Activated naive CD8-positive, alpha-beta T cell (primary cell): ENCODE measurements around the gene HOXB7.

Experiments used
- H3K27ac Mint-ChIP-seq: one replicate; pipeline ENCODE4 v1.8.0; 2021; ENCODE audit warnings: mixed read lengths
- H3K27me3 Mint-ChIP-seq: one replicate; pipeline ENCODE4 v1.8.0; 2021; ENCODE audit warnings: mixed read lengths
- H3K36me3 Mint-ChIP-seq: one replicate; pipeline ENCODE4 v1.8.0; 2021; ENCODE audit warnings: mixed read lengths
- H3K4me1 Mint-ChIP-seq: one replicate; pipeline ENCODE4 v1.8.0; 2021; ENCODE audit warnings: low read depth, mixed read lengths
- H3K4me3 Mint-ChIP-seq: one replicate; pipeline ENCODE4 v1.8.0; 2021; ENCODE audit warnings: mild to moderate bottlenecking, mixed read lengths
- H3K9me3 Mint-ChIP-seq: one replicate; pipeline ENCODE4 v1.8.0; 2021; ENCODE audit warnings: low read depth, mixed read lengths

The HOXB7 gene

DNA sequence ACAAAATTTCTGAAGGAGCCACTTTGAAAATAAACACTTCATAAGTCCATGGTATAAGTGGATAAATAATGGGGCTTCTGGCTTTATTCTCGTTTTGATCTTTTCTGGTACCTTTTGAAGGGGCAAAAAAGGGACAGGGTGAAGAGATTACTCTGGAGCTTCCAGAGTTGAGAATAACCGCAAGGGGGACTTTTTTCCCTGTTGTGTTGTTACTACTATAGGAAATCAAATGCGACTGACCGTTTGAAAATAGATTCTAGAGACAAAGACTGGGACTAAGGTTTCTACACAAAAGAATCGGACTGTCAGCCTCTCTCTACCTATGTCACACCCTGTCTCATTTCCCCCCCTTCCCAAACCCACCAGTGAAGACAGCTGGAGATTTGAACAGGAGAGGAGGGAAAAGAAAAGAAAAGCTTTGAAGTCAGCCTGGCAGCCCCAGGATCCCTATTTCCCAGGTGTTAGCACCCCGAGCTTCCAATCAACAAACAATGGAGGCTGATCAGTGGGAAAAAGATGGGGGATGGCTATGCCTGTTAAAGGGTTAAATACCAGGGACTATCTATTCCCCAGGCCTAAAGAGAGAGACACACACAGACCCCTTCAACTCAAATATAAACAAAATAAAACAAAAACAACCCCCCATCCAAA, 41.0 kb downstream of the HOXB7 start:
- H3K4me1 Mint-ChIP-seq = peaks cover 5% of the 10 kb centered on the region
- no peak overlapping the region for H3K27ac Mint-ChIP-seq
- H3K4me3 Mint-ChIP-seq = no peak overlapping the region
- no peaks in the 10 kb centered on the region for H3K36me3 Mint-ChIP-seq
- H3K9me3 Mint-ChIP-seq = no peaks in the 10 kb centered on the region
- peaks cover 9% of the 10 kb centered on the region for H3K27me3 Mint-ChIP-seq

DNA sequence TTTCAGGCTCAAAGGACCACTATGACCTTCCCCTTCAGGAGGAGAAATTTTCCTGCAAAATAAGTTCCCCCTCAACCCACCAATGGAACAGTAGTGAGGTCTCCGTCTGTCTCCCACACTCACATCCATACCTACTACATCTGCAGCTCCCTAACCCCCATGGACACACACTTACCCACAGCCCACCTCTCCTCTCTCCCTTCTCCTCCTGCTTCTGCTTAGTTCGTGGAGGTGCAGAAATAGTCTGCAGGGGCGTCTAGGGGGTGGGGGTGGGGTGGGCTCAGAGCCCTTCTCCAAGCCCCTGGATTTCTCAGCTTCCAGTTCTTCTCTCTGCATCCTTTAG, 41.6 kb downstream of the HOXB7 start:
- no peak overlapping the region for H3K27ac Mint-ChIP-seq
- no peaks in the 10 kb centered on the region for H3K9me3 Mint-ChIP-seq
- peaks cover 8% of the 10 kb centered on the region for H3K27me3 Mint-ChIP-seq
- no peak overlapping the region for H3K4me3 Mint-ChIP-seq
- H3K4me1 Mint-ChIP-seq = peaks cover 5% of the 10 kb centered on the region
- no peaks in the 10 kb centered on the region for H3K36me3 Mint-ChIP-seq

DNA sequence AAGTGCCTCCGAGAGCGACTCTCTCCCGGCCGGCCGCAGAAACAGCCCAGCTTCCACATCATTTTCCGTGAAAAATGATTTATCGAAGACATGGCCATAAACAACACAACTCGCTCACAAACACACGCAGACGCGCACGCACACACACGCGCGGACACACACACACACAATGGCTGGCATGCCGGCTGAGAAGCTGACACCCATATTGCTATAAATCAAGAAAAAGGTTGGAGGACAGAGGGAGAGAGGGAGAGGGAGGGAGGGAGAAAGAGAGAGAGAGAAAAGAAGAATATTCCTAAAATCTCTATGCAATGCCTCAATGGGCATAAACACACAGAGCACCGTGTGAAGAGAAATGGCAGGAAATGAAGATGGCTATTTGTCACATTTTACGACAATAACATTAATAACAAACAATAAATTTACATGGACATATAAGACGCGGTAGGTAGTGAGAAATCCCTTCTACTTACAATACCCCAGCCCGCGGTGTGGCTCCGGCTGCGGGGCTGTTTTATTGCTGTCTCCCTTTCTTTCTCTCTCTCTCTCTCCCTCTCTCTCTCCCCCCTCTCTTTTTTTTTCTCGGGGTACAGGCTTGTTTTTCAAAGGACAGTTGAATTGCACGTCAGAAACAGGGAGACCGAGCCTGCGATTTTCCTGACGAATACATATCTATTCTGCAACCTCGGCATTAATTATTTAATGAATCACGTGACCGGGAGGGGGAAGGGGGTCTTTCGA, 42.1 kb downstream of the HOXB7 start:
- no peaks in the 10 kb centered on the region for H3K36me3 Mint-ChIP-seq
- peaks cover 9% of the 10 kb centered on the region for H3K27me3 Mint-ChIP-seq
- peaks cover 7% of the 10 kb centered on the region for H3K4me1 Mint-ChIP-seq
- no peak overlapping the region for H3K27ac Mint-ChIP-seq
- H3K4me3 Mint-ChIP-seq = peak overlapping the region; percentile 44
- no peaks in the 10 kb centered on the region for H3K9me3 Mint-ChIP-seq

- no peak overlapping the region for H3K4me3 Mint-ChIP-seq
- peaks cover 8% of the 10 kb centered on the region for H3K4me1 Mint-ChIP-seq
- H3K9me3 Mint-ChIP-seq = no peaks in the 10 kb centered on the region
- H3K27me3 Mint-ChIP-seq = peaks cover 9% of the 10 kb centered on the region
- no peak overlapping the region for H3K27ac Mint-ChIP-seq
- no peaks in the 10 kb centered on the region for H3K36me3 Mint-ChIP-seq
Measured at GRCh38 chr17:48567646-48568354, 43.0 kb downstream of the HOXB7 start.

GRCh38 chr17:48567209-48567608, 43.6 kb downstream of the HOXB7 start:
- H3K4me1 Mint-ChIP-seq = peaks cover 8% of the 10 kb centered on the region
- H3K36me3 Mint-ChIP-seq = no peaks in the 10 kb centered on the region
- H3K27me3 Mint-ChIP-seq = peaks cover 13% of the 10 kb centered on the region
- no peaks in the 10 kb centered on the region for H3K9me3 Mint-ChIP-seq
- no peak overlapping the region for H3K4me3 Mint-ChIP-seq
- H3K27ac Mint-ChIP-seq = no peak overlapping the region

DNA sequence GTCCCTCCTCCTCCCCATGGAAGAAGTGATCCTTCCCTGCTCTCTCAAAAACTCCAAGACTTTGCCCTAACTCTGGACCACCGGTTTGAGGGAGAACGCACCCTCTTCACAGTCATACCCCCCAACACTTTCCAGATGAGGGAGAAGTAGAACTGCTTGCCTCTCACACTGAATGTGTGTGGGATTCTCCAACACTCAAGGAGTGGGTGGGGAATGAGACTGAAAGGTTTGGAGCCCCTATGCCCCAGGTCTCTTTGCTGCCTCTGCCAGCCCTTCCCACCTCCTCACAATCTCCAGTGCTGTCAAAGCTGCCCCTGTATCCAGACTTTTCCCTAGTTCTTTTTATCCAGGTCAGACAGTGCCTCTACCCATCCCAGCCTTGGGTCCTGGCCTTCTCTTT, 44.1 kb downstream of the HOXB7 start:
- Mint-ChIP-seq H3K4me1 (peaks cover 9% of the 10 kb centered on the region), H3K4me3 (no peak overlapping the region), H3K36me3 (no peaks in the 10 kb centered on the region), H3K9me3 (no peaks in the 10 kb centered on the region), H3K27ac (no peak overlapping the region), H3K27me3 (peaks cover 13% of the 10 kb centered on the region)

- no peak overlapping the region for H3K4me3 Mint-ChIP-seq
- H3K27ac Mint-ChIP-seq = no peak overlapping the region
- H3K36me3 Mint-ChIP-seq = no peaks in the 10 kb centered on the region
- H3K27me3 Mint-ChIP-seq = peaks cover 13% of the 10 kb centered on the region
- no peaks in the 10 kb centered on the region for H3K9me3 Mint-ChIP-seq
- H3K4me1 Mint-ChIP-seq = peaks cover 10% of the 10 kb centered on the region
Measured at GRCh38 chr17:48565925-48566710, 44.7 kb downstream of the HOXB7 start.

DNA sequence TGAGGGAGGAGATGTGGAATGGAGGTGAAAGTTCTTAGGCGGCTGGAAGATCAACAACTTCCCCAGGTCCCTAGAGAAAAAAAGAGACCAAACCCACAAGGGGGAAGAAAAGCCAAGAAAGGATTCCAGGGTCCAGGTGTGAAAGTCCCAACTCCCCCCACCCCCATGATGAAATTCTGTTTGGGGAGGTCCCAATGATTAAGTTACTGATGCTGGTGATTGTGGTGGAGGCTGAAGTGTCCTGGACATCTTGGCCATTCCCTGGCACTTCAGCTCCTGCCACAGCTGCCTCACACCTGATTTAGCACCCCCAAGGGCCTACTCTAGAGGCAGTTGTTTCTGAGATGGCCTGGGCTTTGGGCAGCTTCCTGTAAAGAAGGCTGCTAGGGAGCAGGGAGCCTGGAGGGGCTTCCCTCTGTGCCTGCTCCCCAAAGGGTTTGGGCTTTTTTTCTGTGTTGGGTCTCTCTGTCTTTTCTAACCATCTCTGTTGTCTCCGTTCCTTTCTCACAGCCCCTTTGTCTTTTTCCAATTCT, 45.7 kb downstream of the HOXB7 start:
- Mint-ChIP-seq H3K9me3 (no peaks in the 10 kb centered on the region), H3K4me3 (peak overlapping the region; percentile 64), H3K4me1 (peaks cover 10% of the 10 kb centered on the region), H3K36me3 (no peaks in the 10 kb centered on the region), H3K27me3 (peaks cover 13% of the 10 kb centered on the region), H3K27ac (no peak overlapping the region)

DNA sequence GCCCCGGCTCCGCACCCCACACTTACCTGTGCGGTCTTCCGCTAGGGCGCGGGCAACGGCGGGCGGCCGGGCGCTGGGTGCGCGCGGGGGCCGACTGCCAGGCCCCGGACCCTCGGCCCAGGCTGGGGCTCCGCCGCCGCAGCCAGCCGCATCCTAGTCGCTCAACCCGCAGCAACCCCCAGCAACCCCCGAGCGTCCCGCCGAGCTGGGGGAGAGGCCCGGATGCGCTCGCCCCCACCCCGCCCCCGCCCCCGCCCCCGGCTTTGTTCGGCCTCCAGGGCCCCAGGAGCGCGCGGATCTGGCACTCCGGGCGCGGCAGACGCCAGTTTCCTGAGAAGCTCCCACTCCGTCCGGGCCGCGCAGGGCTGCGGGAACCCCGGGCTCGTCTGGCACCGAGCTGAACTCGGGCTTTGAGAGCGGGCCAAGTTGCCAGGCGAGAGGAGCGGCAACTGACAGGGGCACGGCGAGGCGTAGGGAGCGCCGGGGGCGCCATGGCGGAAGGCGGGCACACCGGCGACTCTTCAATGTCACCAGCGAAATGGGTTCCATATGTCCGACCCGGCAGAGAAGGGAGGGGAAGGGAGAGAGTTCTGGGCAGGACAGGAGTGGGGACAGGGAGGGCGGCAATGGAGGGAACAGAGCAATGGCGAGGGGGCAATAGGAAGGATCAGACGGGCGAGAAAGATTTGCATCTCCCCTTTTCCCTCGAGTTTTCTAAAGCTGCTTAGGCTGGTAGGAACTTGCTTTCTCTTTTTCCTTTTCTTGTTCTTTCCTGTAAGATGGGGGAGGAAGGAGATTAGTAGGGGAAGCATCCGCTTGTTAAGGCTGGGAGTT, 46.4 kb downstream of the HOXB7 start:
- no peaks in the 10 kb centered on the region for H3K36me3 Mint-ChIP-seq
- H3K4me3 Mint-ChIP-seq = peak overlapping the region; percentile 64
- no peaks in the 10 kb centered on the region for H3K9me3 Mint-ChIP-seq
- H3K4me1 Mint-ChIP-seq = peaks cover 10% of the 10 kb centered on the region
- H3K27me3 Mint-ChIP-seq = peaks cover 13% of the 10 kb centered on the region
- no peak overlapping the region for H3K27ac Mint-ChIP-seq

GRCh38 chr17:48563867-48564187, 47.0 kb downstream of the HOXB7 start:
- peak overlapping the region; percentile 59 for H3K4me3 Mint-ChIP-seq
- no peaks in the 10 kb centered on the region for H3K9me3 Mint-ChIP-seq
- peaks cover 10% of the 10 kb centered on the region for H3K4me1 Mint-ChIP-seq
- H3K36me3 Mint-ChIP-seq = no peaks in the 10 kb centered on the region
- H3K27me3 Mint-ChIP-seq = peaks cover 13% of the 10 kb centered on the region
- H3K27ac Mint-ChIP-seq = no peak overlapping the region

- no peaks in the 10 kb centered on the region for H3K36me3 Mint-ChIP-seq
- H3K27me3 Mint-ChIP-seq = peaks cover 13% of the 10 kb centered on the region
- H3K9me3 Mint-ChIP-seq = no peaks in the 10 kb centered on the region
- peaks cover 7% of the 10 kb centered on the region for H3K4me1 Mint-ChIP-seq
- peak overlapping the region; percentile 59 for H3K4me3 Mint-ChIP-seq
- H3K27ac Mint-ChIP-seq = no peak overlapping the region
Measured at GRCh38 chr17:48563385-48563838, 47.4 kb downstream of the HOXB7 start.

GRCh38 chr17:48562934-48563333, 47.9 kb downstream of the HOXB7 start:
- Mint-ChIP-seq H3K27ac (no peak overlapping the region), H3K9me3 (no peaks in the 10 kb centered on the region), H3K27me3 (peaks cover 11% of the 10 kb centered on the region), H3K4me3 (no peak overlapping the region), H3K4me1 (peaks cover 5% of the 10 kb centered on the region), H3K36me3 (no peaks in the 10 kb centered on the region)

- Mint-ChIP-seq H3K27me3 (peaks cover 11% of the 10 kb centered on the region), H3K27ac (no peak overlapping the region), H3K9me3 (no peaks in the 10 kb centered on the region), H3K4me1 (peaks cover 5% of the 10 kb centered on the region), H3K36me3 (no peaks in the 10 kb centered on the region), H3K4me3 (no peak overlapping the region)
Measured at GRCh38 chr17:48561884-48562810, 48.7 kb downstream of the HOXB7 start.
